MM.1S (cell line): ENCODE data around the gene TERB1.

Experiments used
- DNase-seq: peaks from one replicate; pipeline ENCODE4 v3.0.0-alpha.2; 2015
- H2AFZ ChIP-seq: fragments of 300-600 bp; sonication (generic); 2 replicates; pipeline ENCODE4 v1.6.0; 2016; ENCODE audit warnings: antibody characterized with exemption, low read length
- H3F3A ChIP-seq: fragments of 300-600 bp; sonication (generic); 2 replicates; pipeline ENCODE4 v1.6.1; 2016; ENCODE audit warnings: mild to moderate bottlenecking, antibody characterized with exemption, low read length, moderate library complexity, mixed read lengths; ENCODE audit not compliant: insufficient read depth
- H3K27ac ChIP-seq: fragments of 300-600 bp; sonication (generic); 2 replicates; pipeline ENCODE4 v1.5.1; 2016; ENCODE audit warnings: mild to moderate bottlenecking, low read length
- H3K27me3 ChIP-seq: fragments of 300-600 bp; sonication (generic); replicated peaks from 2 replicates; pipeline ENCODE4 v1.6.0; 2016; ENCODE audit warnings: low read length; ENCODE audit not compliant: insufficient read depth
- H3K36me3 ChIP-seq: fragments of 300-600 bp; sonication (generic); replicated peaks from 2 replicates; pipeline ENCODE4 v1.6.1; 2016; ENCODE audit warnings: mild to moderate bottlenecking, low read length, mixed read lengths; ENCODE audit not compliant: insufficient read depth
- H3K4me1 ChIP-seq: fragments of 300-600 bp; sonication (generic); 2 replicates; pipeline ENCODE4 v1.6.1; 2016; ENCODE audit warnings: low read length, mixed read lengths
- H3K4me2 ChIP-seq: fragments of 300-600 bp; sonication (generic); 2 replicates; pipeline ENCODE4 v1.6.0; 2016; ENCODE audit warnings: low read depth, low read length
- H3K4me3 ChIP-seq: fragments of 300-600 bp; sonication (generic); 2 replicates; pipeline ENCODE4 v1.5.1; 2016; ENCODE audit warnings: low read length, mixed read lengths
- H3K79me2 ChIP-seq: fragments of 300-600 bp; sonication (generic); 2 replicates; pipeline ENCODE4 v1.6.1; 2016; ENCODE audit warnings: mixed run types, low read length, mixed read lengths
- H3K9ac ChIP-seq: fragments of 300-600 bp; sonication (generic); 2 replicates; pipeline ENCODE4 v1.6.1; 2016; ENCODE audit warnings: low read length, mixed read lengths
- H3K9me2 ChIP-seq: fragments of 300-600 bp; sonication (generic); replicated peaks from 2 replicates; pipeline ENCODE4 v1.6.1; 2016; ENCODE audit warnings: mild to moderate bottlenecking, low read length, mixed read lengths; ENCODE audit not compliant: insufficient read depth
- H3K9me3 ChIP-seq: fragments of 300-600 bp; sonication (generic); replicated peaks from 2 replicates; pipeline ENCODE4 v1.6.1; 2016; ENCODE audit warnings: mild to moderate bottlenecking, low read length, mixed read lengths; ENCODE audit not compliant: insufficient read depth
- H4K20me1 ChIP-seq: fragments of 300-600 bp; sonication (generic); 2 replicates; pipeline ENCODE4 v1.6.1; 2016; ENCODE audit warnings: mild to moderate bottlenecking, low read length, moderate library complexity, mixed read lengths; ENCODE audit not compliant: insufficient read depth
- EZH2 ChIP-seq: fragments of 300-600 bp; sonication (generic); optimal IDR thresholded peaks from 2 replicates; pipeline ENCODE3; 2017; ENCODE audit warnings: low read depth, mild to moderate bottlenecking, antibody characterized with exemption, low read length, mixed read lengths
- EZH2phosphoT487 ChIP-seq: fragments of 300-600 bp; sonication (generic); IDR thresholded peaks from 2 replicates; pipeline ENCODE4 v1.6.1; 2018; ENCODE audit warnings: antibody characterized with exemption, low read length
- TF ChIP-seq, protein P1 (sequence below): fragments of 300-600 bp; sonication (generic); IDR thresholded peaks from 2 replicates; pipeline ENCODE4 v1.5.1; 2016; ENCODE audit warnings: antibody characterized with exemption, low read length, mixed read lengths

TERB1 gene

DNA sequence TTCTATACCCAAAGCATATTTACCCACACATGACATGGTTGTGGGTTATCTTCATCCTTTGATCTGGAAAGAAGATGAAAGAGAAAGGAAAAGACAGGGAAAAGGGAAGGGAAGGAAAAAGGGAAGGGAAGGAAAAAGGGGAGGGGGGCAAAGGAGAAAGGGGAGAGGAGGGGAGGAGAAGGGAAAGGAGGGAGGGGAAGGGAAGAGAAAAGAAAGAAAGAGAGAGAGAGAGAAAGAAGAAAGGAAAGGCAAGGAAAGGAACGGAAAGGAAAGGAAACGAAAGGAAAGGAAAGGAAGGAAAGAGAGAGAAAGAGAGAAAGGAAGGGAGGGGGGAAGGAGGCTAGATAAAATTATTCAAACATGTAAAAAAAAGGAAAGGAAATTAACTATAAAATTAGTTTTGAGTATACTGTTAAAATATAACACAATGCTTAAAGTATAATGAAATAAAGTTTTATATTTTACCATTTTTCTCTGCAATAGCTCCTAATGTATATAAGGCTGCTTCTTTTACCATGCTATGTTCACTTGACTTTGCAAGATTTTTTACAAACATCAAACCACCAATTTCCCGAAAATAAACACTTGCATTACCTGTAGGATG lies 11.2 kb downstream of the TERB1 start:
- H3K9me2 ChIP-seq = no peaks in the 10 kb centered on the region
- no peaks in the 10 kb centered on the region for H3K9me3 ChIP-seq
- DNase-seq = no peak
- TF ChIP-seq EZH2 (no peak), EZH2phosphoT487 (no peak)
- TF ChIP-seq, protein P1, sequence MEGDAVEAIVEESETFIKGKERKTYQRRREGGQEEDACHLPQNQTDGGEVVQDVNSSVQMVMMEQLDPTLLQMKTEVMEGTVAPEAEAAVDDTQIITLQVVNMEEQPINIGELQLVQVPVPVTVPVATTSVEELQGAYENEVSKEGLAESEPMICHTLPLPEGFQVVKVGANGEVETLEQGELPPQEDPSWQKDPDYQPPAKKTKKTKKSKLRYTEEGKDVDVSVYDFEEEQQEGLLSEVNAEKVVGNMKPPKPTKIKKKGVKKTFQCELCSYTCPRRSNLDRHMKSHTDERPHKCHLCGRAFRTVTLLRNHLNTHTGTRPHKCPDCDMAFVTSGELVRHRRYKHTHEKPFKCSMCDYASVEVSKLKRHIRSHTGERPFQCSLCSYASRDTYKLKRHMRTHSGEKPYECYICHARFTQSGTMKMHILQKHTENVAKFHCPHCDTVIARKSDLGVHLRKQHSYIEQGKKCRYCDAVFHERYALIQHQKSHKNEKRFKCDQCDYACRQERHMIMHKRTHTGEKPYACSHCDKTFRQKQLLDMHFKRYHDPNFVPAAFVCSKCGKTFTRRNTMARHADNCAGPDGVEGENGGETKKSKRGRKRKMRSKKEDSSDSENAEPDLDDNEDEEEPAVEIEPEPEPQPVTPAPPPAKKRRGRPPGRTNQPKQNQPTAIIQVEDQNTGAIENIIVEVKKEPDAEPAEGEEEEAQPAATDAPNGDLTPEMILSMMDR = no peak
- no peaks in the 10 kb centered on the region for H3K27me3 ChIP-seq
- H4K20me1 ChIP-seq = no peaks in the 10 kb centered on the region
- no peaks in the 10 kb centered on the region for H3K36me3 ChIP-seq
- H3K4me1 ChIP-seq = no peaks in the 10 kb centered on the region
- H3K4me2 ChIP-seq = no peak overlapping the region
- H3K4me3 ChIP-seq = no peak overlapping the region
- no peak overlapping the region for H3K27ac ChIP-seq
- H3K79me2 ChIP-seq = no peaks in the 10 kb centered on the region
- no peaks in the 10 kb centered on the region for H3F3A ChIP-seq
- H2AFZ ChIP-seq = no peak overlapping the region
- no peak overlapping the region for H3K9ac ChIP-seq

DNA sequence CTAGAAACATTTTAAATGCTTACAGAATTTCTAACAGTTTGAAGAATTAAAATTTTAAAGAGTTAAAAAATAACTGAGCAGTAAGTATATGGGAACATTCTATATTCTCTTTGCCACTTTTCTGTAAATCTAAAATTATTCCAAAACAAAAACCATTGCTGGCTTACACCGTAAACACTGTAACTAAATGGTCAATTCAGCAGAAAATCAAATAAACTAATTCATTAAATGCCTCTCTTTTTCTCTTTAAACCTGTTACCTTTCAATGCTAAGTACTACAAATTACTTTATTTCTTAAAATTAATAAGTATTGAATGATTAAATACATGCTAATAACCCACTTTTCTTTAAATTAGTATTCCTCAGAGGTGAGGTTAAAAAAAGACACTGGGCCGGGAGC lies 14.0 kb downstream of the TERB1 start:
- no peak for DNase-seq
- H3K27ac ChIP-seq = no peak overlapping the region
- no peak overlapping the region for H3K9ac ChIP-seq
- H3K9me2 ChIP-seq = no peaks in the 10 kb centered on the region
- H2AFZ ChIP-seq = no peak overlapping the region
- H3K79me2 ChIP-seq = no peaks in the 10 kb centered on the region
- no peaks in the 10 kb centered on the region for H3F3A ChIP-seq
- H3K4me2 ChIP-seq = no peak overlapping the region
- no peaks in the 10 kb centered on the region for H3K4me1 ChIP-seq
- no peaks in the 10 kb centered on the region for H3K27me3 ChIP-seq
- no peaks in the 10 kb centered on the region for H3K36me3 ChIP-seq
- no peaks in the 10 kb centered on the region for H3K9me3 ChIP-seq
- no peaks in the 10 kb centered on the region for H4K20me1 ChIP-seq
- H3K4me3 ChIP-seq = no peak overlapping the region
- TF ChIP-seq, protein P1 = no peak
- no peak for TF ChIP-seq EZH2
- TF ChIP-seq EZH2phosphoT487 = no peak

DNA sequence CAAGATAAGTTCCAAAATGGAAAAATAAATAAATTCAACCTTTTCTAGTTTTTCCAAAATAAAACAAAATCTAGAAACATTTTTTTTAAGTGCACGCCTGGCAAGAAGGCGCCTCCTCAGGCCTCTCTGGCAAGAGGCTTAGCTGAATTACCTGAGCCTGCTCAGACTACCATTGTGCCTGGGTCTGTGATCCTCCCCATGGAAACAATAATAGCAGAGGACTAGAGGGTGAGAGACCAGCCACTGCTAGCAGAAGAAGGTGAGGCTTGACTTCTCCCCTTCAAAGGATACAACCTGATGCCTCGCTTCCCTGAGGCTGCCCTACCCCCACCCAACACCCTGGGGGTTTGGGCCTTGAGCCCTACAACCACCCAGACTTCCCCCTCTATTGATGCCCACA lies 14.8 kb downstream of the TERB1 start:
- H3K4me2 ChIP-seq = no peak overlapping the region
- no peak overlapping the region for H3K27ac ChIP-seq
- no peak overlapping the region for H3K4me3 ChIP-seq

More for the DNA sequence above, 14.8 kb downstream of the TERB1 start:
- Histone ChIP-seq H3K79me2 (no peaks in the 10 kb centered on the region), H3K9ac (no peak overlapping the region), H3K36me3 (no peaks in the 10 kb centered on the region), H3K4me1 (no peaks in the 10 kb centered on the region), H4K20me1 (no peaks in the 10 kb centered on the region), H2AFZ (no peak overlapping the region), H3K9me3 (no peaks in the 10 kb centered on the region), H3K9me2 (no peaks in the 10 kb centered on the region), H3F3A (no peaks in the 10 kb centered on the region), H3K27me3 (no peaks in the 10 kb centered on the region)
- DNase-seq = no peak
- TF ChIP-seq EZH2 (no peak), EZH2phosphoT487 (no peak)
- TF ChIP-seq, protein P1 = no peak
